Measurements from ENCODE around the gene CLCNKB.
"Not testable (repeated sequence)": the region's sequence is repeated elsewhere in the genome, so short reads cannot be mapped to it uniquely, and the experiment has no call there.

Gene CLCNKB

DNA sequence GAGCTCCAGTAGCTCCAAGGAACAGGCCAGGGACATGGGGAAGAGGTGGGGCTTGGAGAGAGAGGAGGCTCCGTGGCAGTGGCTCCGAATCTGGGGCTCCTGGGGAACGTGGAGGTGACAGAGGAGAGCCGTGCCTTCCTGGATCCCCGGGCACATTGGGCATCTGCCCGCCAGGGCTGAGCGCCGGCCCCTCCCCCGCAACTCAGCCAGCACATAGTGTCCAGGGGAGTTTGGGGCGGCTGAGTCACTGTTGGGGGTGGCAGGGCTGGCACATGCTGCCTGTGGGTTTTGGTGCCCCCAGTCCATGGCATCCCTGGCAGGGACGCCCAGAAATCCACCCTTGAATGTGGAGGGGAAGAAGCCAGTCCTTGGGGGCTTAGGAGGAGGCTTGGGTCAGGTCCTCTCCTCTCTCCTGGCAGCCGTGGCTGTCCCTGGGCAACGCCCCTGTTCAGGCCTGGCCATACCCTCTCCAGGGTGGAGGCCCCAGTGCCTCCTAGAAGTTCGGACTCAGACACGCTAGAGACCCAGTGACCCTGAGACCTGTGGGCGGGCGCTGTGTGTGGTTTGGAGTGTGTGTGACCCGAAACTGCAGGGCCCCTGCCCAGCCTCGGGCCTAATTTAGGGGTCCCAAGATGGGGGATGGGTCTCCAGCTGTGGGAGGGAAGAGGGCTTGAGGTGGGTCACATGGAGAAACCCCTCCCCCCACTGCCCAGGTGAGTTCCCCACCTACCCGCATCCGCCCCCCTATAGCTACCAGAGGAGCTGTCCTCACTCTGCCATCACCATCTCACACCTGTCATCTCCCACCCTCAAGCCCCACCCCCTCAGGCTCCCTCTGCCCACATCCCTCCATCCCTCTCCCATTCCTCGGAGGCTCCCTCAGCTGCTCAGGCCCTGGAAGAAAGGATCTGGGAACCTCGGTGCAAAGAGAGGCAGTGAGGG lies 27.4 kb upstream of the CLCNKB start:
- DNase-seq = no peak

DNA sequence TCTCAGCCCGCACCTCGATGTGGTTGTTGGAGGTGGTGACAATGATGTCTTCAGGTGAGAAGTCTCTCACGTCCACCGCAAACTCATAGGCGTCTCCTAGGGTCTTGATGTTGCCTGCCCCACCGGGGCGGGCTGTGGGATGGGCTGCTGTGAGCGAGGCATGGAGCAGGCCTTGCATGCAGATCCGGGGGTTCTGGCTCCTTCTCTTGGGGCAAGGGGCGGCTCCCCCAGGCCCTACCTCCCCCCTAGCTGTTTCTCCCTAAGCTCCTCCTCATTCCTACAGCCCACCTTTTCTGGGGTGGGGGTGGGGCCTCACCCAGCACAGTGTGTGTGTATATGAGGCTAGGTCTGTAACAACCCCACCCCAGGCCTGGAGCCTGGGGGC lies 26.5 kb upstream of the CLCNKB start:
- DNase-seq = no peak

DNA sequence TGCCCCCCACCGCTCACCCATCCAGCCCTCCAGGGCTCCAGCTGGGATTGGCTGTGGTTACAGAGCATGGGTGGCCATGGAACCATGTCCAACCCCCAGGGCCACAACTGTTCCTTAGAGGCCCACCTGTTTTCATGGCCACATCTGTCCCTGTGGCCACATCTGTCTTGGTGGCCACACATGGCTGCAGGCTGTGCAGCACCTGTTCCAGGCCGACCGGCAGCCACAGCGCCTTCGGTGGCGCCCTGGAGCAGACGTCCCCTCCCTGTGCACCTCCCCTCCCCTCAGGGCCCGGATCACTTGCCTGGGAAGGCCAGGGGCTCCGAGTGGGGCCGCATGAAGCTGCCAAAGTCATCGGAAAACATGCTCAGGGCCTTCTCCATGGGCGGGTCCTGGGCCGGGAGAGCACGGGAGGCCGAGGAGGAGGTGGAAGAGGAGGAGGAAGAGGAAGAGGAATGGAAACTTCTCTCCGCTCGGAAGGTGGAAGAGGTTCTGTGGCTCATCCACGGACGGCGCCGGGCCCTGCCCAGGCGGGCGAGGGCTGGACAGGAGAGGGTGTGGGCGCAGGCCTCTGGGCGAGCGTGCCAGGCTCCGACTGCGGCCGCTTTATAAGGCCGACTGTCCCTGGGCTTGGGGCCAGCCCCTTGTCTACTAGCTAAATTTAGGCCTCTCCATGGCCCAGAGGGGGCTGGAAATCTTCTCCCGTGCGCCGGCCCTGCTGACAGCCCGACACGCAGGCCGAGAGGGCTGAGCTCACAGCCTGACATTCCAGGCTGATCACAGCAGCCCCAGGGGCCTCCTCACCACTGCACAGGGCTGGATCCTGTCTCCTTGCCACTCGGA lies 25.9 kb upstream of the CLCNKB start, which contains the start of gene HSPB7:
Gene HSPB7 (minus strand): TSS at position 583 of the 843 bp plus-strand sequence. CDS start 80 bp downstream, at position 503.
- DNase-seq = no peak

DNA sequence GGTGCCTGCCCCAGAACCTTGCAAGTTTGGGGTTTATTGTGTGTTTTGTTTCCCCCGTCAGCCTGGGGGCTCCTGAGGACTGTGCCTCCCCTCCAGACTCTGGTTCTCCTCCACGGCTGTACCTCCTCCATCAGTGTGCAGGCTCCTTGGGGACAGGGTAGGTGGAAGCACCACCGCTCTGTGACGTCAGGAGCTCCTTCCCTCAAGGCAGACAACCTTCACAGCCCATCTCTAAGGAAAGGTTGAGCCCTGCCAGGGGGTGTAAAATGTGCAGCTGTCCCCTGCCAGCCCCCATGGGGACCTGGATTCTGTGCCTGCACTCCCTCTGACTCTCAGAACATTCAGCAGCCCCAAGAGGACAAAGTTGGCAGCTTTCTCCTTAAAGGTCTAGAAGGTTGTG lies 25.3 kb upstream of the CLCNKB start:
- DNase-seq = no peak

DNA sequence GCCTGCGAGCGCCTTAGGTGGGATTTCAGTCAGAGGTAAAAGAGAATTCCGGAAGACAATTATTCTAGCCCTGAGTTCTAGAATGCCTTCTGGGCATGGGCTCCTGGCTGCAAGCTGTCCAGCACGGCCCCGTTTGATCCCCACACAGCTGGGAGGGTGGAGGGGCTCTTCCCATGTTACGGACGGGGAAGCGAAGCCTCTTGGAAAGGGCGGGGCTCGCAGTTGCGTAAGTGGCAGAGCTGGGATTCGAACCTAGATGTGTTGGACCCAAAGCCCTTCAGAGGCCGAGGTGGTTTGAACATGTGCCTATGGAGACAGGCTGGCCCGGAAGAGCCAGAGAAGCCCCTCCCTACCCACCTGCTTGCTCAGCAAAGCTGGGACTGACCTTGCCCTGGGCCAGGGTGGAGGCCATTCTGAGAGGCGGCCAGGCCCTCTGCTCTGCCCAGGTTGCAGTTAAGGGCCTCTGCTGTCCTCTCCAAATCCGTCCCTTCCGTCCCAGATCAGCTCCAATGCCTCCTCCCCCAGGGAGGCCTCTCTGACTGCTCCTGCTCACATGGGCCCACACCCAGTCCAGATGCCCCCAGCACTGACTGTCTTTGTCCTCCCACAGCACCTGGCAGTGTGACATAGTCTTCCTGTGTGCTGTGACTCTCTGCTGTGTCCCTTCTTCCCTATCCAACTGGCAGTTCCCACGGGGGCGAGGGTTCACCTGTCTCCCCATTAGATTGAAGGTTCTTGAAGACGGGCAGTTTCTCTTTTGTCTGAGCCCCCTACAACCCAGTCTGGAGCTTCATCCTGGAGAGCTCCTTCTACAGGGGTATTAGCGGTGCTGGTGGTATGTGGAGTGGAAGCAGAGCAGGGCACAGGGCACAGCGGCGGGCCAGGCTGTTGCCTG lies 24.6 kb upstream of the CLCNKB start:
- no peak for DNase-seq

DNA sequence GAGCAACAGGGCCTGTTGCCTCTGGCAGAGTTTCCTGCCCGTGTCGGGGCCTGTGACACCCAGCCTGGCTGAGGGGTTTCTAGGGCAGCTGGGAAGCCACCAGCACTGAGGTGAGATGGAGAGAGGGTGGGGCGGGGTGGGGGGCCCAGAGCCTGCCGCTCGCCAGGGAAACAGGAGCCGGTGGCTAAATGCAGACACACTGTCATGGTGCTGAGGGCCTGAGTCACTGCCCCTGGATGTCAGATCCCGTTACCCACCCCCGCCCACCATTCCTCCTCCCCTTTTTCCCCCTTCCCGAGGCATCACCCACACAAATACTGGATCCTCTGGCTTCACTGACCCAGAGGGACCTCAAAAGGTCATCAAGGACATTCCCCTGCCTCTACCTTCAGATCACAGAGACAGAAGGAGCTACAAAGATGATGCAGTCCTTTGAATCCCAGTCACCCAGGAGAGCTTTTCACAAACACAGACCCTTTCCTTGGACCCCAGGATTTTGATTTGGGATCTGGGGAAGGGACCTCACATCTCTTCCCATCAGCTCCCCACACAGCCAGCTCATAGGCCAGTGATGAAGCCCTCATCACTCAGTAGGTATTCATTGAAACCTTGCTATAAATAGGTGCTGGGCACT lies 23.8 kb upstream of the CLCNKB start:
- DNase-seq = no peak

DNA sequence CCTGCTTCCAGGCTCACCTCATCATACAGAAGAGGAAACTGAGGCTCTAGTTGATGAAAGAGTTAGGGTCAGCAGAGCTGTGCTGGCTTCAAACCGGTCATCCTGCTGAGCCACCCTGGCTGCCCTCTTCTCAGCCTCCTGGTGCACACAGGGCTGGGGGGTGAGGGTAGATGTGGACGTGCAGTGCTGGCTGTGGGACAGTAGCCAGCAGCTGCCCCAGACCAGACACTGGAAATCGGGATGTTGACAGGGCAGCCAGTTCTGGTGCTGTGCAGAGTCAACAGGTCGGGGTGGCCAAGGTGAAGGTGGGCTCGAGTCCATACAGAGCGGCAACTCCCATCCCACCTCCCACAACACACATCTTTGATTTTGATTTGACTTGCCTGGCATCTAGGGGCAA lies 23.3 kb upstream of the CLCNKB start:
- DNase-seq = no peak

DNA sequence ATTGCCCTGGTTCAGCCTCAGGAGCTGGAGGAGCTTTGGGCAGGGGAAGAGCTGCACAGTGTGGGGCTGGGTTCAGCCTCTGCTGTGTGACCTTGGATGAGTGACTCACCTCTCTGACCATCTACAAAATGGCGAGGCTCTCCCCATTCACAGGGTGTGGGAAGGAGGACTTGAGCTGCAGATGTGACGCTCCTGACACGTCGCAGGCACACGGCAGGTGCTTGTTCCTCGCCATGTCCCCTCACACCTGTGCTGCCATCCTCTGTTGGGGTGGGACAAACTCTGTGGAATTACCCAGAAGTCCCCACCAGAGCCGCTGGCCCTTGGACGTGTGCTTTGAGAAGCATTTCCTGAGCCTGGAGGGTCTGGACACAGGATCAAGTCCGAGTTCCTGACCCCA lies 22.7 kb upstream of the CLCNKB start:
- not testable (repeated sequence) for DNase-seq

DNA sequence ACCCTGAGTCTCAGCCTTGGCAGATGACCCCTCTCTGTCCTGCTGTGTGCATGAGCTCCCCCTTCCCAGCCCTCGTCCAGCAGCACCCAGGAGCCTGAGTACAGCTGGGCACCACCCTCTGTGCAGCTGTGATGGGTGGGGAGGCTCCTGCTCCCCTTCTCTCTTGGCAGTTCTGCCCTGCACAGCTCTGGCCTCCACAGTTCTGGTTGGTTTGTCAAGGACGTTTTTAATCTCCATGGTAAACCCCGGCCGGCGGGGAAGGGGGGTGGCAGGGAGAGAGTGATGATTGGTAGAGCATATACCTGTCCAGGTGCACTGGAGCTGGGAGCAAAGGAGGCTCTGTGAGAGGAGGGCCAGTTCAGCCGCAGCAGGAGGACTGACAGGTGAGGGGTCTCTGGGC lies 21.9 kb upstream of the CLCNKB start, which contains the start of gene CLCNKA:
Gene CLCNKA (plus strand): TSS at position 356 of the 400 bp plus-strand sequence. CDS start 584 bp downstream, outside the sequence.
- no peak for DNase-seq

DNA sequence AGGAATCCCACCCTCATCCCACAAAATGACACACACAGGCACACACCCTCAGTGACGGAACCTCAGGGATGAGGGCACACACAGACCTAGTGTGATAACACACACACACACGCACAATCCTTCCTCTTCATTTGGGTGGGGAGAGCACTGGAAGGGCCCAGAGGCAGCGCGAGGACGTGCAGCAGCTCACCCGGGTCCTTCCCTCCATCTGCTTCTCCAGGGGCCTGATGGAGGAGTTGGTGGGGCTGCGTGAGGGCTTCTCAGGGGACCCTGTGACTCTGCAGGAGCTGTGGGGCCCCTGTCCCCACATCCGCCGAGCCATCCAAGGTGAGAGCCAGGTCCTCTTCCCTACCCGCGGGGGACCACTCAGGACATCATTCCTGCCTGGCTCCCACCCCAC lies 21.2 kb upstream of the CLCNKB start:
- DNase-seq = no peak

DNA sequence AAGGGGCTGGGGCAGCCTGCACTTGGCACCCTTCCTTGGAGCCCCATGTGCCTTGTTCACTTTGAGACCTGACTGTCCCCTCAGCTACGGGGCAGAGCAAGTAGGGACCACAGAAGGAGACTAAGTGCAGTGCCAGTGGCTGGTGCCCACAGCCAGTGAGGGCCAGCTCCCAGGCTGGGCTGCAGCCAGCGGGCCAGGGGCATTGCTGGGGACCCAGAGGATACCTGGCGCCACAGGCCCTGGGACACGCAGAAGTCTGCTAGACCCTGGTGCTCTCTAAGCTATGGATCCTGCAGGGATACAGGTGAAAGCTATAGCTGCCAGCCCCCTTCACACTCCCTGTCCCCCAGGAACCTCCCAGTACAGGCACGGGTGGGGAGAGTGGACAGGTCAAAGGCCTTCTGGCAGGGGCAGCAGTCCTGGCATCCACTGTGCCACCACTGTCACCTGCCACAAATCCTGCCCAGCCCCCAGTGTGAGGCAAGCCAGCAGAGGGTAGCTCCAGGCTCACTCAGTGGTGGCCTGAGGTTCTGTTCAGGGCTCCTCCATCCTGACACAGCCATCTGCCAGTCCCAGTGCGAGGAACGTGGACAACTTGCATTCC lies 20.4 kb upstream of the CLCNKB start:
- no peak for DNase-seq

DNA sequence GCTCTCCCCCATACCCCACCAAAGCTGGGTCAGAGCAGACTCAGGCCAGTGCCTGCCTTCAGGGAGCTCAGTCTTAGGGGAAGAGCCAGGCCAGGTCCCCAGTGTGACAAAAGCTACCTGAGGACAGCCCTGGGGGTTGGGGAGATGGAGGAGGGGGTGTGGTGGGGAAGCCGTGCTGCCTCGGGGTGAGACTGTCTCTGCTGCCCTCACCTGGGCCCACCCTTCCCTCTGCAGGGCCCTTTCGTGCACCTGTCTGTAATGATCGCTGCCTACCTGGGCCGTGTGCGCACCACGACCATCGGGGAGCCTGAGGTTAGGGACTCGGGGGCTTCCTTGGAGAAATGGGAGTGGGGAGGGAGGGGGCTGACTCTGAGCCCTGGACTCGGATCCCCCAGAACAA lies 17.3 kb upstream of the CLCNKB start:
- DNase-seq = not testable (repeated sequence)

DNA sequence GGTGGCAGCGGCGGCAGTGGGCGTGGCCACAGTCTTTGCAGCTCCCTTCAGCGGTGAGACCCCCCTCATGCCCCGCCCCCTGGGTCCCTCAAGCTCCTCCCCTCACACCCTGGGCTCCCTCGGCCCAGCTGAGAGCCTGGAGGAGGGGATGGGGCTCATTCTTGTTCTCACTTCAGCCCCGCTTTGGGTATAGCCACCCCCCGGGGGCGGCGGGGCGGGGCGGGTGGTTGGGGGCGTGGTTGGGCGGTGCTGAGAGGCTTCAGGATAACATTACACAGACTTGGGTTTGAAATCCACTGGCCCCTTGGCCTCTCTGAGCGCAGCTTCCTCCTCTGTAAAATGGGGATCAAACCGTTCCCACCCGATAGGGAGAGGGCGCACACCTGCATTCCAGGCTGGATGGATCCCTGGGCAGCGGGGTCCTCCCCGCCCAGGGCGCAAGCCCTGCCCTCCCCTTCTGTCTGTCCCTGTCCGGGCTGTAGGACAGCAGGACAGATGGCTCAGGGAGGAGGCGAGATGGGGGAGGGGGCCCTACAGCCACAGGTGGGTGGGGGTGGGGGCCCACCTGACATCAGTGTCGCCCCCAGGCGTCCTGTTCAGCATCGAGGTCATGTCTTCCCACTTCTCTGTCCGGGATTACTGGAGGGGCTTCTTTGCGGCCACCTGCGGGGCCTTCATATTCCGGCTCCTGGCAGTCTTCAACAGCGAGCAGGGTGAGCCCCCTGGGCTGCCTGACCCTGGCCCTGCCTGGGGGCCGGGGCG lies 16.7 kb upstream of the CLCNKB start:
- DNase-seq = peak in 1 of 2 donors; percentile 28

DNA sequence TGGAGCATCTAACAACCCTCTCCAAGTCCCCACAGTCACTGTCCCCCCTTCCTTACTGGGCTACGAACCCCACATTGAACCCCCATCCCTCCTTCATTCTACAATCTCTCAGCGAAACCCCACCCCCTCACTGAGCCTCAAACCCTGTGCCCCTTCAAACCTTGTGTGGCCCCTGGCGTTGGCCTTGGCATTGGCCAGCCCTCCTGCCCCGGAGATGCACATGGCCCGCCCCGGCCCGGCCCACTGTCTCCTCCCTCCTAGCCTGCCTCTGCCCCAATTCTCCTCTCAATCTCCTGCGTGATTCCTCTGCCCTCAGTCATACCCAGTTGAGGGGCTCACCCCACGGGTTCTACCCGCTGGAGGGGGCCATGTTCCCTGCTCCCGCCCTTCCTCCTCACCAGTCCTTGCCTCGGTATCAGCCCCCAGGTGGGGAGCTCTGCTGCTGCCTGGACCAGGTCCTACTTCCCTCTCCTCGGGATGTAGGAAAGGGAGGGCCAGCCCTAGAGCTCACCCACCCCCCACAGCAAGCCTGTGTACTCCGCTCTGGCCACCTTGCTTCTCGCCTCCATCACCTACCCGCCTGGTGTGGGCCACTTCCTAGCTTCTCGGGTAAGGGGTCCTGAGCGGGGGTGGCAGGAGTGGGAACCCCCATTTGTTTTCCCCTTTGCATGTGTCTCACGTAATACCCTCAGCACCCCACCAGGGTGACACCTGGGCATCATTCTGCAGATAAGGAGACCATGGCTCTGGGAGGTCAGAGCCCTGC lies 15.2 kb upstream of the CLCNKB start:
- no peak for DNase-seq

DNA sequence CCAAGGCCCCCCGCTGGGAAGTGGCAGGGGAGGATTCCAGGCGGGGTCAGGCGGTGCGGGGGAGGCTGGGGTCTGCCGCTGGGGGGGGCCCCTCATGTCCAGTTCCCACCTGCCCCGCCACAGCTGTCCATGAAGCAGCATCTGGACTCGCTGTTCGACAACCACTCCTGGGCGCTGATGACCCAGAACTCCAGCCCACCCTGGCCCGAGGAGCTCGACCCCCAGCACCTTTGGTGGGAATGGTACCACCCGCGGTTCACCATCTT lies 14.6 kb upstream of the CLCNKB start:
- not testable (repeated sequence) for DNase-seq

DNA sequence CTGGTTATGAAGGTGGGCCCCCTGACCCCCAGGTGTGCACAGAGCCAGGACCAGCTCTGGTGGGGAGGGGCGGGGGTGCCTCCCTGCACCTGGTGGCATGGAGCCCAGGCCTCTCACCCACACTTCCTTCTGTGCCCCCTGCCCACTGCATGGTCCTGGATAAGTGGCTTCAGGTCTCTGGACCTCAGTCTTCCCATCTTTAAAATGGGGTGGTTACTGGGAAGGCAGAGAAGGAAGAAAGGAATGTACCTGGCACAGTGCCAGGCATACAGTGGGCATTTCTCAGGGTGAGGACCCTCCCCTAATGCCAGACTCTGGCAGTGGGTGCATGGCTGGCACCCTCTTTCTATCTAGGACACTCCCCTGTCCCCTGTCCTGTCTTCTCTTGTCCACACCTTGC lies 14.3 kb upstream of the CLCNKB start:
- DNase-seq = no peak

DNA sequence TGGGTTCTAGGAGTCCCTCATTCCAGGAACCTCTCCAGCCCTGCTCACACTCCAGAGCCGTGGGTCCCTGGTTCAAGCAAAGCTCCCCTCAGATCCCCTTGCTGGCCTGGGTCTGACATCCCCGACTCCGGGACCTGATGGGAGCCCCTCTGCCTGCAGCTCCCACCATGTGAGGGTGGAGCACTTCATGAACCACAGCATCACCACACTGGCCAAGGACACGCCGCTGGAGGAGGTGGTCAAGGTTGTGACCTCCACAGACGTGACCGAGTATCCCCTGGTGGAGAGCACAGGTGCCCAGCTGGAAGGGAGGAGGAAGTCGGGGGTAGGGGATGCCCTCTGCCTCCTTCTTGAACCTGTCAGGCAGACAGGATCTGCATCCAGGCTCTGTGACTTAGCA lies 12.0 kb upstream of the CLCNKB start:
- DNase-seq = no peak

DNA sequence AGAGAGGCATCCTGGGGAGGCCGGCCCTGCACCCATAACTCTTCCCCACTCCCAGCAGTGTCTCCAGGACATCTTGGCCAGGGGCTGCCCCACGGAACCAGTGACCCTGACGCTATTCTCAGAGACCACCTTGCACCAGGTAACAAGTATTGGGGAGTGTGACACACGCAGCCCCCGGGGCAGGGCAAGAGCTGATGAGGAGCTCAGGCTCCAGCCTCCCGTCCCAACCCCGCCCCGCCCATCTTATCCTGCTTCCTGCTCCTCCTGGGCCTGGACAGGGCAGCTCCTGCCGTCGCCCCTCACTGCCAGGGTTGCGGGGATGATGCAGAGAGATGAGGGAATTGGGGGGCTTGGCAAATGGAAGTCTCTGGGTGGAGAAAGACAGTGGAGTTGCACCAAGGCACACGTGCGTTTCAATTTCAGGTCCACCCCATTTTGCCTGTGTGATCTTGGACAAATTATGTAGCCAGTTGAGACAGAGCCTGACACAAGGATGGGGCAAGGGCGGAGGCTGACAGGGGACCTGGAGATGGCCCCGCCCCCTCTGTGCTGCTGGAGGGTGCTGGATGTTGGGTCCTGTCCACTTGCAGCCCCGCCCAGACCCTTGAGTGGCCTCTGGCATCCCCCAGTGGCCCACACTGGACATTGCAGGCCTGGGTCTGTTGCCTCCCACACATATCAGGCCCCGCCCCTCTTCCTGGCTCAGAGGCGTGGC lies 11.0 kb upstream of the CLCNKB start:
- peak; percentile 53 to 60 for DNase-seq

DNA sequence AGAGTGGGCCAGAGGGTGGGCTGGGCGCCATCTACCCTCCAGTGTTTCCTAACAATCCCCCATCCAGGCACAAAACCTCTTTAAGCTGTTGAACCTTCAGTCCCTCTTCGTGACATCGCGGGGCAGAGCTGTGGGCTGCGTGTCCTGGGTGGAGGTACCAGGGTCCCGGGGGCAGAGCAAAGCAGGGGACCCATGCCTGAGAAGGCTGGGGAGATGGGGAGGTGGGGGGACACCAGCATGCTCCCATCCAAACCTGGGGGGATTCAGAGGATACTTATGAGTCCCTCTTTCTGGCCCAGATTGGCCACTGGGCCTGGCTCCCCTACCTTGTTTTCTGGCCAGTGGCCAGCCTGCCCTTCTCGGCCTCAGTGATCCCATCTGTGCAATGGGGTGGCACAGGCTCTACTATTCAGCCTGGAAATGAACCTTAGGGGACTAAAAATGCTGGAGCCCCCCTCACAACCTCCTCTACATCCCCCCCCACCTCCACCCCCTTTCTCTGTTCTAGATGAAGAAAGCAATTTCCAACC lies 10.4 kb upstream of the CLCNKB start:
- DNase-seq = not testable (repeated sequence)

All from stimulated activated CD4-positive, alpha-beta T cell treated with anti-CD3 and anti-CD28 coated beads, Interleukin-2, amount 100 ng/mL, for 48 hours (primary cell).